DMS153 treated with DMSO at 0.1 percent for 48 hours (cell line): ENCODE measurements around the gene UVSSA.

Experiments
- DNase-seq: peaks from one replicate; lab custom pipeline; 2025; ENCODE audit not compliant: unreplicated experiment; lab: John Stamatoyannopoulos, UW

Gene UVSSA

DNA sequence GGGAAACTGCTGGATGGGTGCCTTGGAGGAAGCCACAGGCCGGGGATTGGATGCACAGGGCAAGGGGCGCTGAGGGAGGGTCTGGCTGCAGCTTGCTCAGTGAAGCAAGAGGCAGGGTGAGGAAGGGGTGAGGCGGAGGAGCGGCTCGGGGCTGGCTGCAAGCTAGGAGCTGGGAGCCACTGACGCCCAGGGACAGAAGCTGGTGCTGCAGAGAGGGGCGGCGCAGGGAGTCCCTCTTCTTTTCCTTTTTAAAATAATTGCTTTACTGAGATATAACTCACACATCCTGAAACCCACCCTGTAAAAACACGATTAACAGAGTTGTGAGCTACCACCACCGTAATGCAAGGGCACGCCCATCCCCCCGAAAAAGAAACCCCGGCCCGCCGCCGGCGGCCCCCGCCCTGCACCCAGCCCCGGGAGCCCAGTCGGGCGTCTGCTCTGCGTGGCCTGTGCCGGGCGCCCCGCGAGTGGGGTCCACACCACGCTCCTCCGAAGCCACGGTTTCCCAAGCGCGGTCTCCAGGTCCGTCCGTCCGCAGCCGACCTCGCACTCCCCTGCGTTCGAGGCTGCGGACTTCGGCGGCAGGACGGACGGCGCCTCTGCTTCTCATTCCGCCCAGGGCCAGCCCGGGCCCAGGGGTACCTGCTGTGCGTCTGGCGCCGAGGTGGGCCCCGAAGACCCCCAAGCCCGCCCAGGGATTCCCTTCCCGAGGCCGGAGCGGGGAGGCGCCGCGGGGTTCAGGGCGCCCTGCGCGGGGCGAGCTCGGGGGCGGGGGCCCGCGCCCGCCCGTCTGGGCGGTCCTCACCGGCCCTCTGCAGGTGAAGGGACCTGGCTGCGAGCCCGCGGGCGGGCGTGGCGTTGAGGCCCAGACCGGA, 866 bp upstream of the UVSSA start:
- DNase-seq, result no peak

DNA sequence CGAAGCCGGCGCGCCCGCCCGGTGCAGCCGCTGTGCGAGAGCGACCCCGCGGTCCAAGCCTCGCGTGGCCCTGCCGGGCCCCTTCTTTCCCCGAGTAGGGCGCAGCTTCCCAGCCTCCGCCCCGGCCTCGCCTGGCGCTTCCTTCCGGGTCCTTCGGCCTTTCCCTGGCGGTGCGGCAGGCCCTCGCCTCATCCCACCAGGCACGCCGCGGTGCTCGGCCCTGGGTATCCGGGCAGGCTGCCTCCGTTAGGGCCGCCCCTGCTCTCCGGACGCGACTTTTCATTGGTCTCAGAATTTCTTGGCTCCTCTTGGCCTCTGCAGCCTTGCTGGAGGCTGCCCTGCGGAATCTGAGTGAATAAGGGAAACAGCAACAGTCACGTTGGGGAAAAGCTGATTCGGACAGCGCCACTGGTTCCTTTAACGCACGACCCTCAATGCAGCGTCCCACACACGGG, 429 bp downstream of the UVSSA start:
- no peak for DNase-seq

DNA sequence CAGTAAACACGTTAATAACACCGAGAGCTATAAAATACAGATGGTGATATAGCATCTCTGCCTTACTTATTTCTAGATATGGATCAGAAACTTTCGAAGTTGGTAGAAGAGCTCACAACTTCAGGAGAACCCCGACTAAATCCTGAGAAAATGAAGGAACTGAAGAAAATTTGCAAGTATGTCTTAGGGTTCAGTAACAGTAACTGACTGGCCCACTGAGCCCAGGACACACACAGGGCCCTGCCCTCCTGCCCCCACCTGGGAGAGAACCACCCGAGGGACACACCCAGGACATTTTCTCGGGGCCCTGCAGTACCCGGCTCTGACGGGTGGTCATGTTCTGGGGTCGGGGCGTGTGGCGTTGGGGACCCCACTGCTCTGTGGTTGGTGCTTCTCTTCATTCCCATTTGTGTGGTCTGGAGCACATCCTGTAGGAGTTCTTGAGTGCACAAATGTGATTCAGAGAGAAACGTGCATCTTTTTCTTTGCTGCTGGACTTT, 1.1 kb downstream of the UVSSA start:
- no peak for DNase-seq

DNA sequence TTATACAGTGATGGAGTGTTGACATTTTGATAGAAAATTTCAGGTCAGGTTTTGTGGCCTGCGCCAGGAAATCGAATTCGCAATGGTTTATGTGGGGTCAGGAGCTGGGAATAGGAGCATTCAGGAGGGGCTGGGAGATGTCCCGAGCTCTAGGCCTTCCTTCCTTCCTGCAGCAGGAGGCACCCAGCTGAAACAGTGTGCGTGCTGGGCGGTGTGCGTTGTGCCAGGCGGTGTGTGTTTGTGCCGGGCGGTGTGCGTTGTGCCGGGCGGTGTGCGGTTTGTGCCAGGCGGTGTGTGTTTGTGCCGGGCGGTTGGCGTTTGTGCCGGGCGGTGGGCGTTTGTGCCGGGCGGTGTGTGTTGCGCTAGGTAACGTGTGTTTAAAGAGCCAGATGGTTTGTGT, 1.7 kb downstream of the UVSSA start:
- DNase-seq, result no peak

DNA sequence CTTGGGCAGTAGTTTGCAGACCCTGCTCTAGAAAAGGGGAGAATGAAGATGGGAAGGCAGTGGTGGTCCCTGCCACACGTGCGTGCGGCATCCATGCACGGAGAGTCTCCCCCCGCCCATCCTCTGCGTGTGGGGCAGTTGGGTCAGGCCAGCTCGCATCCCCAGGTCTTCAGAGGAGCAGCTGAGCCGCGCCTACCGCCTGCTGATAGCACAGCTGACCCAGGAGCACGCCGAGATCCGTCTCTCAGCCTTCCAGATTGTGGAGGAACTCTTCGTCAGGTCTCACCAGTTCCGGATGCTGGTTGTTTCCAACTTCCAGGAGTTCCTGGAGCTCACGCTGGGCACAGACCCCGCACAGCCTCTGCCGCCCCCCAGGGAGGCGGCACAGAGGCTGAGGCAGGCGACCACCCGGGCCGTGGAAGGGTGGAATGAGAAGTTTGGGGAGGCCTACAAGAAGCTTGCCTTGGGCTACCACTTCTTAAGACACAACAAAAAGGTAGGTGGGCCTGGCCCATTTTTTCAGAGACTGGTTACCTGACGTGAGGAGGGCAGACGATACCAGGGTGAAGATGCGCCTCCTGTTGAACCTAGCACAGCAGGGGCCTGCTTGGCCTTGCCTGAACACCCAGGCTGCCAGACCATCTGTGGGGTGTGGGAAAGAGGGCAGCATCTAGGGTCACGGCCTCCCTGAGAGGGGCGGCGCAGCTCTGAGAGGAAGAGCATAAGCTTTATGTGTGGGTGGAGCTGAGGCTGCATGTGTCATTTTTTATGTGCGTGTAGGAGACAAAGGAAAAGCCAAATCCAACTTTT, 2.6 kb downstream of the UVSSA start:
- DNase-seq, result no peak

DNA sequence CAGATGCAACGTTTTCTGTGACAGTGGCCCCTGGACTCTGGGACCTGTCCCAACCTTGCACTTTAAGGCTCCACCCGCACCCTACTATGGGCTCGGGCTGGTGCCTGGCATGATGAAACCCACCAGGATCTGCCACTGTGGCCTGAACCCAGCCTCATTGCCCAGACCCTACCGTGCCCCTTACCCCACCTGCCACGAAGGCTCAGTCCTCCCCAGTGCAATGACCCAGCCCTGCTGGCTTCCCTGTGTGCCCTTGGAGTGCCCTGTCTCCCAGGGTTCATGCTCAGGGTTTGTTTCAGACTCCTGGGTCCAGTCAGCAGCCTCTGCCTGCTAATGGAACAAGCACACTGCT, 3.1 kb downstream of the UVSSA start:
- no peak for DNase-seq

DNA sequence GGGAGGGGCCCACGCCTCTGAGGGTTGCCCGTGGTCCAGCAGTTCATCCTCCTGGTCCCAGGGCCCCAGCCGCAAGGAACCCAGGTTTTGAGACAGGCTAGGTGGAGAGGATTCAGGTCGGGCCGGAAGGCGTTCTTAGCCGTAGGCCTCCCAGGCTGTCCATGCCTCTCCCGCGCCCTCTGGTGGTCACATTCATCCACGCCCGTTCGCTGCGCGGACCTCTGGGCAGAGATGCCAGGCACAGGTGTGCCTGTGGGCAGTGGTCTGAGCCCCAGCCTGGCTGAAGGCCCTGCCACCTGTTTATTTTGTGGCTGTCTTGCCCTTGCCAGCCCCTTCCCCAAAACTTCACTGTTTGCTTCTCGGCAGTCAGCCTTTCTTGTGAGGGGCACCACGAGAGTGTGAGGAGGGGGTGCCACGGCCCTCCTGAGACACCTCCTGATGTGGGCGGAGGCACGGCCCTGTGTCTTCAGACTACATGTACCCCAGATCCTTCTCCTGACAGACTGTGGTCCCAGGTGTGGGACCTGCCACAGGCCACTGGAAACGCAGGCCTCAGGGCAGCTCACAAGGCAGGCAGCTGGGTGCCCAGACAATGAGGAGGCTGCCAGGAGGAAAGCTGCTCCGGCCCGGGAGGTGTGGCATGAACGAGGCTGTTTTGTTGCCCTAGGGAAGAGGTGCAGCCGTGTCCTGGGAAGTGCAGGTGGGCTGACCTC, 5.0 kb downstream of the UVSSA start:
- no peak for DNase-seq

DNA sequence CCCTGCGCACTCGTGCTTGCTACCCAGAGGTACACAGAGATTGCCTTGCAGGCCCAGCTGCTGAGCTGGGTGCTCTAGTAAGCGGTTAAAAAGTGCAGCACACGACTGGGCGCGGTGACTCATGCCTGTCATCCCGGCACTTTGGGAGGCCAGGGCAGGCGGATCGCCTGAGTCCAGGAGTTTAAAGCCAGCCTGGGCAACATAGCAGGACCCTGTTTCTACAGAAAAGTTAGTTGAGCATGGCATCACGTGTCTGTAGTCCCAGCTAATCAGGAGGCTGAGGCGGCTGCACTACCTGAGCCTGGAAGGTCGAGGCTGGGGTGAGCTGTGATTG, 5.5 kb downstream of the UVSSA start:
- DNase-seq, result no peak

DNA sequence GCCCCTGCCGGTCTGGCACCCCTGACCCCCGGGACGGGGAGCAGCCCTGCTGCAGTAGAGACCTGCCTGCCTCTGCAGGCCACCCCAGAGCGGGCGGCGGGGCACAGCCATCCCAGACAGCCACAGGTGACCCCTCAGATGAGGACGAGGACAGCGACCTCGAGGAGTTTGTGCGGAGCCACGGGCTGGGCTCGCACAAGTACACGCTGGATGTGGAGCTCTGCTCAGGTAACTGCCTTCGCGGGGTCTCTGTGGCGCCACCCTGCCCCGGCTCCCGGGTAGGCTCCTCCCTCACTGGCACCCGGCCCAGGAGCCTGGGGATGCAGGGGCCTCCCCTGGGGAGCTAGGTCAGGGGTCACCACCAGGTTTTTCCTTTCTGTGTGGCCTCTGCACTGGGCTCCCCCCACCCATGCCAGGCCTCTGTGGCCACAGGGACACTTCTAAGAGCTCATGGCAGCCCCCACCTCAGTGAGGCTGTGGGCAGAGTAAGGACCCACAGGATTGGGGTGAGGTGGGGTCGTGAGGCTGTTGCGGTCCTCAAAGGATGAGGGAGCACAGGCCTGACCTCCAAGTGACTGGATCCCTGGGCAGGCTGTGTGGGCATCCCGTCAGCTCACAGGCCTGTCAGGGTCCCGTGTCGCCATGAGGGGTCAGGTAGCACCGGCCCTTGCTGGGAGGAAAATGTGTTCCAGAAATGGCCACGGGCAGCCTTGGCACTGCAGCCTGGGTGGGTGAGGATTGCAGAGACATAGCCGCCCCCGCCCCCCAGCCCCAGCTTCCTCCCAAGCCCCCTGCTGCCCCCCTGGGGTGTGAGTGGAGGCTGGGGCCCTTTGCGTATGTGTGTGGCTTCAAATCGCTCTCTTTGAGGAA, 6.4 kb downstream of the UVSSA start:
- no peak for DNase-seq

DNA sequence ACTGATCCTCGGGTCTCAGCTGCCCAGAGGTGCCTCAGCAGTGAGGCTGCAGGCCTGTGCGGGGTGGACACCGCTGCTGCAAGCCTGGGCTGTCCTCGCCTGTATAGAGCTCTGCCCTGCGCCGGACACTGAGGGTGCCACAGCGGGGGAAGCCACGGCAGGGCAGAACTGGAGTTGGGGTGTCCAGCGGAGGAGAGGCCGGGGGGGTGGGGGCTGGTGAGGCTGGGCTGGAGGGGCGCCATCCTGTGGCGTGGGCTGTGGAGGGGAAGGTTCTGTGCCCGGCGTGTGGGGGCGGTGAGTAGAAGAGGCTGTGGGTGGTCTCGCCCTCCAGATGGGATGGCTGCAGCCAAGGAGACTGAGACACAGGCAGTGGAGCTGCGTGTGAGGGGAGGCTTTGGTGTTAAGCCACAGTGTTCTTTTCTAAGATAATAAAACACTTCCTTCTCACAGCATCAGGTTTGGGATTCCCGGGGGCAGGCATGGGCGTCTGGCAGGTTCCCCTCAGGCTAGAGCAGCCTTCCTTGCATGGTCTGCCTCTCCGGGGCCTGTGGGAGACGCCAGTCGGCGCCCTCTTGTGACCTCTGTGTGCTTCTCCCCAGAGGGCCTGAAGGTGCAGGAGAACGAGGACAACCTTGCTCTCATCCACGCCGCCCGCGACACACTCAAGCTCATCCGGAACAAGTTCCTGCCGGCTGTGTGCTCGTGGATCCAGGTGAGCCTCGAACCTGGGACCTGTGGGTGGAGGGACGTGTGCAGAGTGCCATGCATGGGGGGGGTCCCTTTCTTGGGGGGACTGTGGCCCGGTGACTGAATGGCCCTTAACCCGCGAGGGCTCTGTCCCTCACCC, 7.4 kb downstream of the UVSSA start:
- DNase-seq, result no peak

DNA sequence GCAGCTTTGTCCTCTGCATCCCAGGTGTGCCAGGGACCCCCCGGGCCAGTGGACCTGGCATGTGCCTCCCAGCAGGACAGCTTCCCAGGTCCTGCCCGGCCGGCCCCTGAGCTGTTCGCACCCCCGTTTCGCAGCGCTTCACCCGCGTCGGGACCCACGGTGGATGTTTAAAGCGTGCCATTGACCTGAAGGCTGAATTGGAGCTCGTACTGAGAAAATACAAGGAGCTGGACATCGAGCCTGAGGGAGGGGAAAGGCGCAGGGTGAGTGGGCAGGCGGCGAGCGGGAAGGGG, 7.9 kb downstream of the UVSSA start:
- no peak for DNase-seq

DNA sequence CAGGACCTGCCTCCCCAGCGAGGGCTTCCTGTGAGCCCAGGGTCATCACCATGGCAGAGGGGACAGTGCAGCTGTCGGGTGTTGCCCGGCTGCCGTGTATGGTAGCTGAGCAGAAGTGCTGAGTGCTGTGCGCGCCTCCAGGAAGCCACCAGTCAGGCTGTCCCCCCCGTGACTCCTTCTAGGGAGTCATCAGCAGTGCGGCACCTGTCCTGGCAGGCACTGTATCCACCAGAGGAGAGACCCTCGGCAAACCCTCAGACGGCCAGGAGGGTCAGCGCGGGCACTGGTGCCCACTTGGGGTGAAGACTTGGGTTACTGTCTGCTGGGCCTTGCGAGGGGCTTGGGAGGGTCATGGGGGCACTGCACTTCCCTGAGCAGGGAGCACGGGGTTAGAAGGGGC, 8.4 kb downstream of the UVSSA start:
- DNase-seq, result no peak

DNA sequence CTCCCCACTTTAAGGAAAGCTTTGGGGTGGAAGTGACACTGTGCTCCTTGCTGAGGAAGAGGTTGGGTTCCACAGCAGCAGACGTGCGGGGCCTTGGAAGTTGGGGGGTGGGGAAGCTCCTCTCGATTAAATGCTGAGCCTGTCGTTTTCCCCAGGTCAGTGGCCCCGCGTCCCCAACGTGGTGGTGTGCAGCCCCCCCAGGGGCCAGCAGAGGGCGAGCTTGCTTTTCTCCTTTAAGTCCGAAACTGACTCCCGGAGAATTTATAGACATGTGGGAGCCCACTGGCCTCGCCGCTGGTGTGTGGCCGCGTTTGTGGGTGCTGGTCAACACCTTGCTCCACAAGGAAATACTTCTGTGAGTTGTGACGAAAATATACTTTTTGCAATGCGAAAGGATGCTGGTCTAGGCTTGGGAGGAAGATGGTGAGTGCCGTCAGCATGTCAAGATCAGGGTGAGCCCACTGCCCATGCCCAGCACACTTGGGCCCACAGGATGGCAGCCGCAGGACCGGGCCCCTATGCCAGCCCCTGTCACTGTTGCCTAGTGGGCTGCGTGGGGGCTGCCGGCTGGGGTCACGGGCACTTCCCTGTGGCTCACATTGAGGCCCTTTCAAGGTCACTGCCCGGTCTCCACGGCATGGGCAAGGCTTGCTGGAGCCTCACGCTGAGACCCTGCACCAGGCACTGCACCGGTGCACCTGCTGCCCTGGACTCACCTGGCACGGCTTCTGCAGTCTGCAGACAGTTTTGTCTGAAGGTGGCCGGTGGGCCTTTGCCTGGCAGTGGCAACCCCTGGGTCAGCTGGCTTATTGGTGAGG, 9.4 kb downstream of the UVSSA start:
- DNase-seq, result no peak

DNA sequence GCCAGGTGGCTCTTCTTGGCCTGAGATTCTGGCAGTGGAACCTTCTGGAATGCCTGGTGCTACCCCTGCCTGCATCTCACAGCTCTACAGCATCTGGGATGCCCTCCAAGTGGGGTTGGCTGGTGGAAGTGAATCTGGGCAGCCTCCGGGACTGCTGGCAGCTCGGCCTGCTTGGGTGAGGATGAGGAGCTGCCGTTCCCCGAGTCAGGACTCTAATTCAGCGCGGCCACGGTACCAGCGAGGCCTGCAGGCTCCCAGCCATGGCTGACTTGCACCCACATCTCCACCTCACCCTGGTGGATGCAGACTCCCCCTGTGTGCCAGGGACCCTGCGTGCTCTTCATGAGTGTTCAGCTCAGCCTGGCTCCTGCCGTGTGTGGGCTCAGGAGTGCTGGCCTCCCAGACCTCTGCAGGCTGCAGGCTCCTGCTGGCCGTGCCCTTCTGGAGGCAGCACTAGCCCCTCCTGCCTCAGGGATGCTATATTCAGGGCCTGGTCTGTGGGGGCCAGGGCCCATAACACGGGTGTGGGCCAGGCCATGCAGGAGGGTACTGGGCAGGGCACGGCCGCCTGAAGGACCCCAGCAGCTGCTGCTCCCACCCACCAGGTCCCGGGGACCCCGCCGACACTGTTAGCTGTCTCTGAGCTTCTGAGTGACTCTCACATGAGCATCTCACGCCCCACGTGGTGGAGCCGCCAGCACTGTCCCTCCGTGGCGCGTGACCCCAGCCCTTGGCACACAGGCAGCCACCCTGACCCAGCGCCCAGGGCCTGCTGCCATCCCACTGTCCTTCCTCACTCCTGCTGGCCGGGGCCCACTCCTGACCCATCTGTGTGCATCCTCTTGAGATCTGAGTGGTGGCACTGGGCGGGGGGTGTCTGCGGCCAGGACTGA, 10.6 kb downstream of the UVSSA start:
- DNase-seq, result no peak

DNA sequence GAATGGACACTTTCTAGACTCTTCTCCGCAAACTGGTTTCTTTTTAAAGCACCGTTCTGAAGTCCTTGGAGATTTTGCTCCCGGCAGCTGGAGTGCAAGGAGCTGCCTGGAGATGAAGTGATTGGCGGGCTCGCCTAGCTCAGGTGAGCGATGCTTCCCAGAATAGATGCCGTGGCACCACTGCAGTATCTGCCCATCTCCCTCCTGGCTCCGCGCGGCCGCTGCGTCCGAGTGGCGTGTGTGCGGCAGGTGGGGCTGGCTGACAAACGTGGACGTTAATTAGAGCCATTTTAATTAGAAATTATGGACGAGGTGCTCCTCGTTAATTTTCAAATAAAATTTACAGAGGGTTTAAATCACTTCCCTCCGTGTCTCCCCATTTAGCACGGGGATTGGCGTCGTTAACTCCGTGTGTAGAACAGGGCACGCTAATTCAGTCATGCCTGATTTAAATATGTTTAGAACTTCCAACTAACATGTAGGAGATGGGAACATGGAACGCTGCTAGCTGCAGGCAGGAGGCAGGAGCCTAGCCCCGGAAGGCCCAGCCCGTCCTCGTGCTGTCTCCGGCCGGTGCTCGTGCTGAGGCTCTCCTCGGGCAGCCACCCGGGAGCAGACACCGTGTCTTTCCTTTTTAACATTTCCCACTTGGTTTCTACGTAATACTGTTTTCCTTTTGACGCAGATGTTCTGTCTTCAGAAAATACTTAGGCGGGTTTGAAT, 11.6 kb downstream of the UVSSA start:
- no peak for DNase-seq

DNA sequence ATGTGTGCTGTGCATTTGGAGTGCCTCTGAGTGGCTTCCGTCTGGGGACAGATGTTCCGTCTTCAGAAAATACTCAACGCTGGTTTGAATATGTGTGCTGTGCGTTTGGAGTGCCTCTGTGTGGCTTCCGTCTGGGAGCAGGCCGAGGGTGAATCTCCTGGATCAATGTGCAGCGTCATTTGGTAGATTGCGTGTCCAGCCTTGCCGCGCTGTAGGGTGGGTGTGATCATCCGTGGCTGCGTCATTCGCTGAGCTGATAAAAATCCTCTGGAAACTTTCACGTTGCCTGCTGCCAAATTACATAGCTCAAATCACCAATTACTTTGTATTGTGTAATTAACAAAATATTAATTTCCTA, 12.1 kb downstream of the UVSSA start:
- no peak for DNase-seq

DNA sequence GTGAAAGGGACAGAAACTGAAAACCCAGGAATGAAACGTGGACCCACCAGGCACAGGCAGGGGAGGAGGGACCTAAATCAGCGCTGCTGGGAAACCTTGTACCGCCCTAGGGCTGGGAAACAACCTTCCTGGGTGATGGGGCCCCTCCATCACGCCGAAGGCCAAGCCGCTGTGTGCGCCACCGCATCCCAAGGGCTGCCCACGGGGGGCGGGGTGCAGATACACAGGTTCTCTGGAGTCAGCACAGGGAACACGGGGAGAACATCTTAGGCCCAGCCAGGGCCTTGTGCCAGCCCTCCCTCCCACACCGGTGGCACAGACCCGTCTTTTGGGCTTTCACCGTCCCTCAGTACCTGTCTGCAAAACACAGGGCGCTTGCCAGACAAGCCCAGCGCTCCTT, 13.0 kb downstream of the UVSSA start:
- DNase-seq, result no peak
